HG03521 (cell line): ENCODE data around the gene PIAS1.
A peak's percentile ranks its signal among the peaks of the same experiment; 100 is the strongest.
"Not testable (repeated sequence)": the region's sequence is repeated elsewhere in the genome, so short reads cannot be mapped to it uniquely, and the experiment has no call there.

Source experiments
- ATAC-seq: cut with Tn5 transposase; IDR thresholded peaks from one replicate; pipeline ENCODE4 v1.9.1; 2021; ENCODE audit warnings: mild to moderate bottlenecking, moderate library complexity; ENCODE audit not compliant: unreplicated experiment

PIAS1 gene

DNA sequence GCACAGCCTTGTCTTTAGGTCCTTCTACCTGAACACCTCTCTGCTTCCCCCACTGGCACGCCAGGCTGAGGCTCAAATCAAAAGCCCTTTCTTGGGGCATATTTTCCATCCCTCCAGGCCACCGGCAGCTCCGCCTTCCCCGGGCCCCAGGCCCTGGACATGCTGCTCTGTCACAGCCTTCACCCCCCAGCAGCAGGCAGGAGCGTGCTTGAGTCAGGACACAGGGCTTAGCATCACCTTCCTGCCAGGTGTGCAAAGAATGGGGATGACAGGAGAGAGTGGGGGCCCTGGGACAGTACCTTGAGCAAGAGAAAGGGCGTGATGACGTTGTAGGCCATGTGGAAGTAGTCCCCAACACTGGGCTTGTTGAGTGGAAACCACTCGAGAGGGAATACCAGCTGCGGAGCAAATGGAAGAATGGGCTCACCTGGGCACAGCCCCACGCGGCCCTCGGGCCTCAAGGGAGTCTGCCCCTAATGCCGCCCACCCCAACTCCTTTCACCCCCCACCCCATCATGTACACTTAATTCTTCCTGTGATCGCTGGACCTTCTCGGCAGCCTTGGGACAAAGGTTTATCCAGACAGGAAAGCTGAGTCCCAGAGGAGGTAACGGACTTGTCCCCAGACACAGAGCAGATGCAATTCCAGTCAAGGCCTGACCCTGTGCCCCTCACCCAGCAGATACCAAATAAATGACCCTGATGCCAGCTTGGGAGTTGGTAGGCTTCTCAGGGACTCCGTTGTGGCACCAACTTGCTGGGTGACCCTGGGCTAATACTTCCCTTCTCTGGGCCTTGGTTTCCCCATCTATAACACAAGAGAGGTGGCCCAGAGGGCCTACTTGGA lies 160.1 kb downstream of the PIAS1 start:
- no peak for ATAC-seq

DNA sequence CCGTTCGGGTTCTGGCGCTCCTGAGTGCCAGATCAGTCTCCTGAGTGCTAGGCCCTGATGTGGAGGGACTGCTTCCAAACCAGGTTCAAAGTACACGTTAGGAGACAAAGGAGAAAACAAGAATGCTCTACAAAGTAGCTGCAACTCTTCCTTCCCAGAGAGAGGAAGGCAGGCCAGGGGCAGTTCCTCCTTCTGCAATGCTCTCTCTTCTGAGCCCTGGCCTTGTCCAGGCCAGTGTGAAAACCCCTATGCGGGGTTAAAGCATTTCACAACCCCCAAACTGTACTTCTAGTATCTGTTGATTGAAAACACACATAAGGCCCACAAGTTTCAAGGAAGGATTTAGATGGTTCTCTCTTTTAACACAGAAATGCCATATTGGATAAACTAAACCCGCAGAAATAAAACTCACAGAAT lies 160.7 kb downstream of the PIAS1 start:
- no peak for ATAC-seq

DNA sequence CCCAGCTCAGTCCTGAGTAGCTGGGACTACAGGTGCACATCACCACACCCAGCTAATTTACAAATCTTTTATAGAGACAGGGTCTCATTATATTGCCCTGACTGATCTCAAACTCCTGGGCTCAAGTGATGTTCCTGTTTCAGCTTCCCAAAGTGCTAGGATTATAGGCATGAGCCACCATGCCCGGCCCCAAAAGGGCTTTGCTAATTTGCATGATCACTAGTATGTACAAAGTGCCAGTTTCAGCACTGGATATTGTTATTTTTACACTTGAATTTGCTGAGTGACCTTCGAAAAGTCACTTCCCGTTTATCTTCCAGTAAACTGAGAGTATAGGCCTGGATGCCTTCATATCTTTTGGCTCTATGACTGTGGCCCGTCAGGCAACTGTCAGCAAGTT lies 163.2 kb downstream of the PIAS1 start:
- ATAC-seq: no peak

DNA sequence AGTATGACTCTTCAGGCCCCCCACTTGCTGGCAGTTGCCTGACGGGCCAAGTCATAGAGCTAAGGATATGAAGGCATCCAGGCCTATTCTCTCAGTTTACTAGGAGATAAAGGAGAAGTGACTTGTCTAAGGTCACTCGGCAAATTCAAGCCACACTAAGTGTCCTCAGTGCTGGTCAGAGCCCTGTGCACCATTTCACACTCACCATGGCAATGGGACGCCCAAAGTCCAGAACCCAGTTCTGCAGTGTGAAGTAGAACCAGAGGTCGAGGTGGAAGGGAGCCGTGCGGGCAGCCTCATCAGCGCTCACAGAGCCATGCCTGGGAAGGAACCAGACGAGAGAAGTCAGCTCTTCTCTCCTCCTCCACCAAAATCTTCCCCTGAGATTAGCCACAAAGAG lies 164.2 kb downstream of the PIAS1 start:
- ATAC-seq: no peak

DNA sequence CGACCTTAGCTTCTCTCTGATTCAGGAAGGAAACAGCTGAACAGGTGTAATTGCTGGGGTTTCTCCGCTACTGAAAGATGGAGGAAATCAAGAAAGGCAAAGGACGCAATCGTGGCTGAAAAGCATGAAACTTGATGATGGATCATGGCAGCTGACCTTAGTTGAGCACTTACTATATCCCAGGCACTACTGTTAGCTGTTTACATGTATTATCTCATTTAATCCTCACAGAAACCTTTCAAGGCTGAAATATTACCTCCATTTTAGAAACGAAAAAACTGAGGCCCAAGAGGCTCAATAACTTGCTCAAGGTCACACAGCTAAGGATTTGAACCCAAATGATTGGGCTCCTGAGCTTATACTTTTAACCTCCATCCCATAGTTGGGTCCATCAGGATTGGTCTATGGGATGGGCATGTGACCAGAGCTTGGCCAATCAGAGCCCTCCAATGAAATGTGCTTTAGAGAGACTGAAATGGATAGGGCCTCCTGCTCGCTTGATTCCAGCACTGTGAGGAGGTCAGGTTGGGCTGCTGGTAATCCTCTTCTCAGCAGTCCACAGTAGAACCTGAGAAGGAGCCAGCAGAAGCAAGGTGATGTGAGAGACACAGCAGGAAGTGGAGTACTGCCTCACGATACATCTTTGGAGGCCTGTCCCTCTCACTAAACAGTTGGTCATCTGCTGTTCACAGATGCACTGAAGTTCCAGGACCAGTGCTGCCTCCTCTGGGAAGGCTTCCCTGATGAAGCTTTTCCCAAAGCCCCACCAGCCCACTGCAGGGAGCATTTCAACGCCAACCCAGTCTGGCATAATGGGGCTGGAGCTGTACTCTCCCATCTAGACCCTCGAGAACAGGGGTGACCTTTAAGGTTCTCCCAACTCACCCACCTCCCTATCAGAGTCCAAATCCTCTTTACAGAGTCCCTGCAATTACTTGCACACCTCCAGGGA lies 165.0 kb downstream of the PIAS1 start:
- no peak for ATAC-seq

DNA sequence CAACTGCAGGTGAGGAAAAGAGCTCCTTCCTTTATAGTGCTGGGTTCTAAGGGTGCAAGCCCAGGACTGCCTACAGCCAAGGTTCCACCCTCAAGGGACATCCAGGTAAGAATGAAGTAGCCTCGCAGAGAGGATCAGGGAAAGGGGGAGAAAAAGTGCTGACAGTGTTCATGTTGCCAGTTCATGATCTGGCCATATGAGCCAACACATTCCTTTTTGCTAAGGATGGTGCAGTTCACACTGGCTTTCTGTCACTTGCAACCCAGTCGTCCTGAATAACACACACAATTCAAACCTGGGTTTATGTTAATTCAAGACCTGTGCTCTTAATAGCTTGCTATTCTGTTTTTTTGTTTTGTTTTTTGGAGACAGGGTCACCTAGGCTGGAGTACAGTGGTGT lies 166.4 kb downstream of the PIAS1 start:
- ATAC-seq: no peak

DNA sequence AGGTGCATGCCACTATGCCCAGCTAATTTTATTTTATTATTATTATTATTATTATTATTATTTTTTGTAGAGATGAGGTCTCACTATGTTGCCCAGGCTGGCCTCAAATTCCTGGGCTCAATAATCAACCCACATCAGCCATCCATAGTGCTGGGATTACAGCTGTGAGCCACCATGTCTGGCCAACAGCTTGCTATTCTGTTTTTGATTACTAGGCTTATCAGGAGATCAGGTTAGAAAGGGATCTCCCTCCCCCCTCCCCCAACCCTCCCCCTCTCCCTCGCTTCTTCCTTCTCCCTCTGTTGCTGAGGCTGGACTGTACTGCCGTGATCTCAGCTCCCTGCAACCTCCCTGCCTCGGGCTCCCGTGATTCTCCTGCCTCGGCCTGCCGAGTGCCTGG lies 166.9 kb downstream of the PIAS1 start:
- no peak for ATAC-seq

DNA sequence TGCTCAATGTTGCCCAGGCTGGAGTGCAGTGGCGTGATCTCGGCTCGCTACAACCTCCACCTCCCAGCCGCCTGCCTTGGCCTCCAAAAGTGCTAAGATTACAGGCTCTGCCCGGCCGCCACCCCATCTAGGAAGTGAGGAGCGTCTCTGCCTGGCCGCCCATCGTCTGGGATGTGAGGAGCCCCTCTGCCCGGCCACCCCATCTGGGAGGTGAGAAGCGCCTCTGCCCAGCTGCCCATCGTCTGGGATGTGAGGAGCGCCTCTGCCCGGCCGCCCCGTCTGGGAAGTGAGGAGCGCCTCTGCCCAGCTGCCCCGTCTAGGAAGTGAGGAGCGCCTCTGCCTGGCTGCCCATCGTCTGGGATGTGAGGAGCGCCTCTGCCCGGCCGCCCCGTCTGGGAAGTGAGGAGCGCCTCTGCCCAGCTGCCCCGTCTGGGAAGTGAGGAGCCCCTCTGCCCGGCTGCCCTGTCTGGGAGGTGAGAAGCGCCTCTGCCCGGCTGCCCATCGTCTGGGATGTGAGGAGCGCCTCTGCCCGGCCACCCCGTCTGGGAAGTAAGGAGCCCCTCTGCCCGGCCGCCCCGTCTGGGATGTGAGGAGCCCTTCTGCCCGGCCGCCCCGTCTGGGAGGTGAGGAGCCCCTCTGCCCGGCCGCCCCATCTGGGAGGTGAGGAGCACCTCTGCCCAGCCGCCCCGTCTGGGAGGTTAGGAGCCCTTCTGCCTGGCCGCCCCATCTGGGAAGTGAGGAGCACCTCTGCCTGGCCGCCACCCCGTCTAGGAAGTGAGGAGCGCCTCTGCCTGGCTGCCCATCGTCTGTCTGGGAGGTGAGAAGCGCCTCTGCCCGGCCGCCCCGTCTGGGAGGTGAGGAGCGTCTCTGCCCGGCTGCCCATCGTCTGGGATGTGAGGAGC lies 167.7 kb downstream of the PIAS1 start:
- not testable (repeated sequence) for ATAC-seq

DNA sequence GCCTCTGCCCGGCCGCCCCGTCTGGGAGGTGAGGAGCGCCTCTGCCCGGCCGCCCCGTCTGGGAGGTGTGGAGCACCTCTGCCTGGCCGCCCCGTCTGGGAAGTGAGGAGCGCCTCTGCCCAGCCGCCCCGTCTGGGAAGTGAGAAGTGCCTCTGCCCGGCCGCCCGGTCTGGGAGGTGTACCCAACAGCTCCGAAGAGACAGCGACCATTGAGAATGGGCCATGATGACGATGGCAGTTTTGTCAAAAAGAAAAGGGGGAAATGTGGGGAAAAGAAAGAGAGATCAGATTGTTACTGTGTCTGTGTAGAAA lies 168.3 kb downstream of the PIAS1 start:
- not testable (repeated sequence) for ATAC-seq

DNA sequence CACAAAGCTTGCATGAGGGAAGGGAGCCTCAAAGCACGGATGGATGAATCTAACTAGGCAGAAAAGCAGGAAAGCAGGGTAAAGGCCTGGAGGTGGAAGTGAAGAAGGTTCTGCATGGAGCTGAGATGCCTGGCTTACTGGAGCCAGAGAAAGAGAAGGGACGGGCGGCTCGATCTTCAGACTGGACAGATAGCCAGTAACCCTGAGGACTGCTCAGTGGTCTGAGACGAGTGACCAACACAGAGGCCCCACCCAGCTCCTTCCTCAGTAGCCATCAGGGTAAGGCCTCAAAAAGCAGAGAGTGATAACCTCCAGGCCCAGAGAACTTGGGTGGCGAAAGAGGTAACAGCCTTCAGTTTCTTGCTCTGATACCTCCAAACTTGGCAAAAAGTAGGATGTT lies 169.1 kb downstream of the PIAS1 start:
- ATAC-seq: no peak

DNA sequence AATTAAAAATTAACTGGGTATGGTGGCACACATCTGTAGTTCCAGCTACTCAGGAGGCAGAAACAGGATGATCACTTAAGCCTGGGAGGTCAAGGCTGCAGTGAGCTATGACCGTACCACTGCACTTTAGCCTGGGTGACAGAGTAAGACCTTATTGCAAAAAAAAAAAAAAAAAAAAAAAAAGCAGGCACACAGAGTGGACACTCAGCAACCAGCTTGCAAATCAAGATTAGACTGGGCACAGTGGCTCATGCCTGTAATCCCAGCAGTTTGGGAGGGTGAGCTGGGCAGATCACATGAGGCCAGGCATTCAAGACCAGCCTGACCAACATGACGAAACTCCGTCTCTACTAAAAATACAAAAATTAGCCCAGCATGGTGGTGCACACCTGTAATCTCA lies 170.0 kb downstream of the PIAS1 start:
- no peak for ATAC-seq

DNA sequence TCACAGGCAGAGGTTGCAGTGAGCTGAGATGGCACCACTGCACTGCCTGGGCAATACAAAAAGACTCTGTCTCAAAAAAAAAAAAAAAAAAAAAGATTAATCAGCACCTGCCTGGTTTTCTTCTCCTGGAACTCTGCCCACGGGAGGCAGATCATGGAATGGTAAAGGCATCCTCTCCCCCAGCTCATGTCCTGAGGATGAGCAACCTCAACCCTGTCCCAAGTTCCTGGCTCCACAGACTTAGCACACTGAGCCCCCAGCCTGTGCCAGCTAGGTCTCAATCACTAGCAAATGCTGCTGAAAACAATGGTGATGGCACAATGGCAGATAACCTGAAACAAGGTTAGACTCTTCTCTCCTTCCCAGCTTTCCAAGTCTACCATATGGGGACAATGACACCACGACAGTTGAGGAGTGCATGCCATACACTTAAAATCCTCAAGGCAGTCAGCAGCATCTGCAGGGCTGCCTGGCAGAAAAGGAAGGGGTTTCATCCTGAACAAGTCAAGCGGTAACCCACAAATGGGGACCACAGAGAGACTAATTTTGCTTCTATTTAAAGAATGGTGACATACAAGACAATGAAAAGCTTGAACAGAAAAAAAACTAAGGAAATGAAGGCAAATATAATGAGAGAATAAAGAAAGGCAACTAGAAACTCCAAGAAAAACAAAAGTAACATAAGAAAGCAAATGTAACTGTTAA lies 170.6 kb downstream of the PIAS1 start:
- no peak for ATAC-seq

DNA sequence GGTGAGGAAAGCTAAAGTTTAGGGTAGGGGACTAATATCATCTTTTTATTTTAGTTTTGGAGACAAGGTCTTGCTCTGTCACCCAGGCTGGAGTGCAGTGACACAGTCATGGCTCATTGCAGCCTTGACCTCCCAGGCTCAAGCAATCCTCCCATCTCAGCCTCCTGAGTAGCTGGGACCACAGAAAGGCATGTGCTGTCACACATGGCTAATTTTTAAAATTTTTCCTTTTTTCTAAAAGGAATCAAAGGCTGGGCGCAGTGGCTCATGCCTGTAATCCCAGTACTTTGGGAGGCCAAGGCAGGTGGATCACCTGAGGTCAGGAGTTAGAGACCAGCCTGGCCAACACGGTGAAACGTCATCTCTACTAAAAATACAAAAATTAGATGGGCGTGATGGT lies 171.3 kb downstream of the PIAS1 start:
- not testable (repeated sequence) for ATAC-seq

DNA sequence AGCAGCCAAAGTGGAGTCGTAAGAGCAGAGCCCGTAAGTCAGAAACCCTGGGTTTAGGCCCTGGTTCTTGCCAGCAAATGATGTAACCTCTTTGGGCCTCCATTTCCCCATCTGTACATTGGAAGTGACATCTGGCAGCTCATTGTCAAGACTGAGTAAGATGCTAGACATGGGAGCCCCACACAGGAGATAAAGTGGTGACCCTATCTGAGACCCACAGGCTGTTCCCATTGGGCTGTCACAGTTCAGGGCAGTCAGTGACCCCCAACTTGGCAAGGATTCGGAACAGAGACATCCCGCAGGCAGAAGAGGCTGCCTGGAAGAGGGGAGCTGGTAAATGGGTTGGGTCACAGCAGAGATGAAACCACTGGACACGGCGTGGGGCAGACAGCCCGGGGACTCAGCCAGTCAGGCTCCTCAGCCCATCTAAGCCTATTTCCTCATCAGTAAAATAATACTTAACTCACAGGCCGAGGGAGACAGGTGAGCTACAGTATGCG lies 173.6 kb downstream of the PIAS1 start:
- no peak for ATAC-seq

DNA sequence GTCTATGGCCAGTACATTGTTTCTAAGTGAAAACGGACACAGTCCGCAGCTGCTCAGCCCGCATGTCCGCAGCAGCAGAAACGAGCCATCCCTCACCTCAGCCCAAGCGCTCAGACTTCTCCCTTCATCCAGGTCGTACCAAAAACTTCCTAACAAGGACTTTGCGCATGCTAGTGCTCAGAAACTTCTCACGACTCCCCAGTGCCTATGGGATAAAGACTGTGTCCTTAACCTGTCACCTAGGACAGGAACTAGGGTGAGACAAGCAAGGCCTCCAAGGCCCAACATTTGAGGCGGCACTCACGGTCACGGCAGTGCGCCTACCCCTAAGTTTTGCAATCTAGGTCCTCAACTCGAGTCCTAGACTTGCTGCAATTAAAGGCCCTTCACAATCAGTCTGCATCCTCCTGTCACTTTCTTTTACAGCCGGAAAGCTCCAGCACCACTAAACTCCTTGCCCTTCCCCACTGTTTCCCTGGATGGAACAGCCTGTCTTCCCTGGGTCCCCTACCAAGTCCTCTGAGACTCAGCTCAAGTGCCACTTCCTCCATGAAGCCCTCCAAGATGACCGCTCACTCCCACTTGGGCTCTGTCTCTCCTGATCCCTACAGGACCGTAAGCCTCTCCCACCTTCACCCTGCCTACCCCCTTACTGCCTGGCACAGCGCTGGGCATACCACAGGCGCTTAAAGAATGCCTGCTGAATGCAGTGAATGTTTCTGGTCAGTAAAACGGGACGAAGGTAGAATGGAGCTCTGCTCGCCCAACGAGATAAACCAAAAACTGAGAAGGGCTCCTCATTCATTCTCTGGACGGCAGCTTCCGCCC lies 174.2 kb downstream of the PIAS1 start:
- no peak for ATAC-seq

DNA sequence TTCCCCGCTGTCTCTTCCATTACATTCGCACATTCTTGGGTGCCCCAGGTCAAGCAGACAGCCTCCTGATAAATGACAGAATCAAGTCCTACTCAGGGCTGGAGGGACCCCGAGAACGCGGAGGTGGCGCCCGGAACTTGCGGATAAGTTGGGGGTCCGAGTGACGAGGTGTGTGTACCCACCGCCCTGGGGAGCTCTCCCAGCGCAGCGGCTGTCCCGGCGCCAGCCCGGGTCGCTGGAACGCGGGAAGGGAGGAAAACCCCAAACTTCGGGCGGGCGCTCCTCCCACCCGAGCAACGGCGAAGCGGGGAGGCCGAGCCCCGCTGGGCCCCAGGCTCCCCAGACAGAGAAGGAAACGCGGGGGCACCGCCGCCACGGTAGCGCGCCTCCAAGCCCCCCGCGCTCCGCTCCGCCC lies 174.9 kb downstream of the PIAS1 start:
- peak; percentile 2 for ATAC-seq

DNA sequence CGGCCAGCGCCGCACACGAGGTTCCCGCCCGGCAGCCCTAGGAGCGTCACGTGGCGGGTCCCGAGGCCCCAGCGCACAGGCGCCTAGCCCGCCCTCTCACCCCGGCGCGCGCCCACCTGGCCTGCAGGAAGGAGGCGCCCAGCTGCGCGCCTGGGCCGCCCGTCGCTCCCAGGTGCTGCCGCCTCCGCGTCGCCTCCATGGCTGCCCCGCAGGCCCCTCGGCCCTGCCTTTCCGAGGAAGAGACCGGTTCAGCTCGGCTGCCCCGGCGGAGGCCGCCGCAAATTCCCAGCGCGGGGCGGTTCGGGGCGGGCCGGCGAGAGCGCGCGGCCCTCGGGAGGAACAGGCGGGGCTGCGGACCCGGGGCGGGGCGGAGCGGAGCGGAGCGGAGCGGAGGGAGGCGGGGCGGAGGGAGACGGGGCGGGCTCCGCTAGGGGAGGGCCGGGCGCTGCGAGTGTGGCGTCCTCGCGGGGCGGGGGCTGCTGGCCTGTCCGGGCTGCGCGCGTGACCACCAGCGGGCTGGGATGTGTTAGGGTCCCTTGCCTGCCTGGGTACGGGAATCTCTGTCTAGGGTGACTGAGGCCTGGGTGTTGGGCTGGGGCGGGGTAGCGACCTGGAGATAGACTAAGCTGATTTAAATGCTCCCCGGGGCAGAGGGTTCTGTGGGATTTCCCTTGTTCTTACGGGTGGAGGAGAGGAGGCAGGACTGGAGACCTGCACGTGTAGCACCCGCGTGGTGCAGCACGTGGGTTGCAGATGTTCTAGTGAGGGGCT lies 175.5 kb downstream of the PIAS1 start, which contains the start of gene CLN6:
CLN6 (minus strand) TSS at position 343 of the 771 bp plus-strand sequence; CDS start at position 199, 144 bp downstream.
- peak; percentile 70 for ATAC-seq
